ENCODE data around the gene PMF1. TPM values are rescaled to one million over a fixed set of nuclear protein-coding genes. Genes with fewer than 3 reads are reported as not detected.

The PMF1 gene
- total and polyA plus RNA-seq, 2 donors (not counting 3 experiments of a cell fraction or from before 2014, with no cell fraction given) = 58.4 to 134 TPM

DNA sequence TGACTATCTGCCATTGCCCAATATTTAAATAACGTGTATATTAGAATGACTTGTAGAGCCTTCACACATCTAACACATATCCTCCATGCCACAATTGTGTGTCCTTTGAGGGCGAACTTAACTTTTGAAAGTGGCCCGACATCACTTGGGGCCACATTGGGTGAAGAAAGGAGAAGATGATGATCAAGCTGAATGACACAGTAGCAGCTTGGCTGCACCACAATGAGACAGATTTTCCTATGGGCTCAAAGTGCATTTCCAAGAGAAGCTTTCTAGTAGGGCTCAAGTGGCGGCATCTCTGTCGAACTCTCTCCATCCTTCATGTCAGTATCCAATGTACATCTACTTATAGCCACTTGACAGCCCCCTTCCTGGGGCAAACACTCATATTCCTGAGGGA lies 25.4 kb downstream of the PMF1 start:
- no peak overlapping the region for H2AFZ ChIP-seq (ENCODE audit: low read depth, low read length)
- ChIA-PET POLR2A (no interaction called here), CTCF (interaction anchor here (0.6 to 2.0 kb wide), 3 partner anchors 13 to 93 kb away, joined by 3 to 7 read pairs (median 3); no protein-coding TSS in a partner anchor)
- H3K4me2 ChIP-seq (ENCODE audit: insufficient read depth, low read length) = no peak overlapping the region
- H3K4me1 ChIP-seq (ENCODE audit: control insufficient read depth, extremely low read depth, insufficient read depth, low read length) = peaks cover 9% of the 10 kb centered on the region
- H3K9ac ChIP-seq (replicated peaks; ENCODE audit: extremely low read depth, insufficient read depth, low read length) = no peak overlapping the region
- H4K20me1 ChIP-seq (replicated peaks; ENCODE audit: control insufficient read depth, extremely low read depth, insufficient read depth, low read length) = no peaks in the 10 kb centered on the region
- no peaks in the 10 kb centered on the region for H3K79me2 ChIP-seq (ENCODE audit: control insufficient read depth, insufficient read depth, low read length)
- TF ChIP-seq FOS (IDR thresholded peaks at IDR 0.05; ENCODE audit: borderline replicate concordance, insufficient read depth, low read length) (no peak), POLR2AphosphoS5 (IDR thresholded peaks at IDR 0.05; ENCODE audit: insufficient read depth, low read depth, low read length) (no peak), GATA2 (IDR thresholded peaks at IDR 0.05; ENCODE audit: insufficient read depth, insufficient read length, low read depth, low read length) (no peak), MYC (IDR thresholded peaks at IDR 0.05; ENCODE audit: low read depth, low read length) (no peak), POLR2A (IDR thresholded peaks at IDR 0.05; ENCODE audit: low read depth, low read length) (no peak), JUN (IDR thresholded peaks at IDR 0.05; ENCODE audit: borderline replicate concordance, insufficient read depth, insufficient read length, low read depth) (no peak)
- TF ChIP-seq, protein P1, sequence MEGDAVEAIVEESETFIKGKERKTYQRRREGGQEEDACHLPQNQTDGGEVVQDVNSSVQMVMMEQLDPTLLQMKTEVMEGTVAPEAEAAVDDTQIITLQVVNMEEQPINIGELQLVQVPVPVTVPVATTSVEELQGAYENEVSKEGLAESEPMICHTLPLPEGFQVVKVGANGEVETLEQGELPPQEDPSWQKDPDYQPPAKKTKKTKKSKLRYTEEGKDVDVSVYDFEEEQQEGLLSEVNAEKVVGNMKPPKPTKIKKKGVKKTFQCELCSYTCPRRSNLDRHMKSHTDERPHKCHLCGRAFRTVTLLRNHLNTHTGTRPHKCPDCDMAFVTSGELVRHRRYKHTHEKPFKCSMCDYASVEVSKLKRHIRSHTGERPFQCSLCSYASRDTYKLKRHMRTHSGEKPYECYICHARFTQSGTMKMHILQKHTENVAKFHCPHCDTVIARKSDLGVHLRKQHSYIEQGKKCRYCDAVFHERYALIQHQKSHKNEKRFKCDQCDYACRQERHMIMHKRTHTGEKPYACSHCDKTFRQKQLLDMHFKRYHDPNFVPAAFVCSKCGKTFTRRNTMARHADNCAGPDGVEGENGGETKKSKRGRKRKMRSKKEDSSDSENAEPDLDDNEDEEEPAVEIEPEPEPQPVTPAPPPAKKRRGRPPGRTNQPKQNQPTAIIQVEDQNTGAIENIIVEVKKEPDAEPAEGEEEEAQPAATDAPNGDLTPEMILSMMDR (IDR thresholded peaks at IDR 0.05; ENCODE audit: extremely low read depth in 1 of 2, insufficient read depth in 1 of 2, low read depth in 1 of 2, low read length in 2 of 2) = no peak
- TF ChIP-seq, protein P2, sequence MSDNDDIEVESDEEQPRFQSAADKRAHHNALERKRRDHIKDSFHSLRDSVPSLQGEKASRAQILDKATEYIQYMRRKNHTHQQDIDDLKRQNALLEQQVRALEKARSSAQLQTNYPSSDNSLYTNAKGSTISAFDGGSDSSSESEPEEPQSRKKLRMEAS (IDR thresholded peaks at IDR 0.05; ENCODE audit: insufficient read depth, insufficient read length) = no peak
- dilution Hi-C loops (cut with MboI; ENCODE audit: extremely low pct_ligation_motif_present, low sequenced_read_pairs) = no loop called here
- intact Hi-C loops (cut with micrococcal nuclease) = no loop called here
- FAIRE-seq = no peak
- H3K36me3 ChIP-seq (ENCODE audit: control insufficient read depth in 2 of 2, extremely low read depth in 1 of 2, insufficient read depth in 2 of 2, low read length in 2 of 2) = peaks cover 0 to 28% of the 10 kb centered on the region in 2 experiments
- DNase-seq (ENCODE audit: low read depth, low spot score) = no peak
- no peak overlapping the region for H3K27ac ChIP-seq (ENCODE audit: insufficient read depth, low read depth, low read length)
- no peak overlapping the region for H3K4me3 ChIP-seq (replicated peaks in 1 of 3; ENCODE audit: insufficient read depth in 1 of 3, low read depth in 1 of 3, low read length in 3 of 3)
- H3K9me1 ChIP-seq (replicated peaks; ENCODE audit: control insufficient read depth, extremely low read depth, insufficient read depth, low read length) = no peaks in the 10 kb centered on the region
- no peaks in the 10 kb centered on the region for H3K9me3 ChIP-seq (replicated peaks; ENCODE audit: control insufficient read depth, insufficient read depth, low read length)
- H3K27me3 ChIP-seq (ENCODE audit: control insufficient read depth in 2 of 2, insufficient read depth in 2 of 2, low read length in 2 of 2) = no peaks in the 10 kb centered on the region
- BruUV-seq (replicated peaks) = no TSS peak

Measured in endothelial cell of umbilical vein (primary cell).